WTC11 (cell line): ENCODE data around the gene PKLR.

ENCODE experiments used
- CREM ChIP-seq: sonication (generic); formaldehyde crosslinking; IDR thresholded peaks from 2 replicates; pipeline ENCODE4 v1.8.1; 2022; ENCODE audit warnings: mild to moderate bottlenecking, missing genetic modification reagents, moderate library complexity
- ETV6 ChIP-seq: sonication (generic); formaldehyde crosslinking; IDR thresholded peaks from 2 replicates; pipeline ENCODE4 v1.8.1; 2022; ENCODE audit warnings: mild to moderate bottlenecking, missing genetic modification reagents
- NFE2L1 ChIP-seq: sonication (generic); formaldehyde crosslinking; IDR thresholded peaks from 2 replicates; pipeline ENCODE4 v1.8.1; 2023; ENCODE audit warnings: missing genetic modification reagents
- TF ChIP-seq, protein P1 (sequence below): sonication (generic); formaldehyde crosslinking; IDR thresholded peaks from 2 replicates; pipeline ENCODE4 v1.8.1; 2022; ENCODE audit warnings: low read depth, missing genetic modification reagents, borderline replicate concordance
- TF ChIP-seq, protein P2 (sequence below): fragments of 200-600 bp; IDR thresholded peaks from 2 replicates; pipeline ENCODE4 v1.8.0; 2022; ENCODE audit warnings: antibody characterized with exemption
- TF ChIP-seq, protein P3 (sequence below): fragments of 250-450 bp; sonication (Bioruptor Pico); IDR thresholded peaks from 2 replicates; pipeline ENCODE4 v1.9.0; 2021; ENCODE audit warnings: moderate library complexity, mild to moderate bottlenecking, inconsistent platforms, borderline replicate concordance
- TF ChIP-seq, protein P4 (sequence below): sonication (generic); formaldehyde crosslinking; IDR thresholded peaks from 2 replicates; pipeline ENCODE4 v1.8.1; 2023; ENCODE audit warnings: mild to moderate bottlenecking, missing genetic modification reagents, moderate library complexity

DNA sequence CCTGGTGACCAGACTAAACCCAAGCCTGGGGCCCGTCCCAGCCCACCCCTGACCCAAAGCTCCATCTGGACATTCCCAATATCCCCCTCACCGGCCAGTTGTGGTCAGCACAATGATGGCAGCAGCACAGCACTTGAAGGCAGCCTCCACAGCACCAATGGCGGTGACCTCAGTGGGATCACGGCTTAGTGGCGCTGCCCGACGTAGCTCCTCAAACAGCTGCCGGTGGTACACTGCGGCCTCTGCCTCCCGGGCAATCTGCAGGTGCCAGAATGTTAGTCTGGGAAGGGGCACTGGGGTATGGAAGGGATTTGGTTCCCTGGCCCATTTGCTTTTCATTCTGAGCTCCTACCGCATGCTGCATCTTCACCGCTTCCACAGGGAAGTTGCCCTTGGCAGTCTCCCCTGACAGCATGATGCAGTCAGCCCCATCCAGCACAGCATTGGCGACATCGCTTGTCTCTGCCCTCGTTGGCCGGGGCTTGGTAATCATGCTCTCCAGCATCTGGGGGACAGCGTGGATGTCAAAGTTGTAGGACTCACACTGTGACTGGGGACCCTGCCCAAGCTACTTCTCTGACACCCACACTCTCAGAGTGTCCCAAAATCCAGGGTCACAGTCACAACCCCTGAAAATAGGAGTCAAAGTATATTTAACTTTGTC, 8.0 kb downstream of the PKLR start:
- TF ChIP-seq, protein P1, sequence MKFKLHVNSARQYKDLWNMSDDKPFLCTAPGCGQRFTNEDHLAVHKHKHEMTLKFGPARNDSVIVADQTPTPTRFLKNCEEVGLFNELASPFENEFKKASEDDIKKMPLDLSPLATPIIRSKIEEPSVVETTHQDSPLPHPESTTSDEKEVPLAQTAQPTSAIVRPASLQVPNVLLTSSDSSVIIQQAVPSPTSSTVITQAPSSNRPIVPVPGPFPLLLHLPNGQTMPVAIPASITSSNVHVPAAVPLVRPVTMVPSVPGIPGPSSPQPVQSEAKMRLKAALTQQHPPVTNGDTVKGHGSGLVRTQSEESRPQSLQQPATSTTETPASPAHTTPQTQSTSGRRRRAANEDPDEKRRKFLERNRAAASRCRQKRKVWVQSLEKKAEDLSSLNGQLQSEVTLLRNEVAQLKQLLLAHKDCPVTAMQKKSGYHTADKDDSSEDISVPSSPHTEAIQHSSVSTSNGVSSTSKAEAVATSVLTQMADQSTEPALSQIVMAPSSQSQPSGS (CRISPR knock-in tag), result no peak
- TF ChIP-seq, protein P2, sequence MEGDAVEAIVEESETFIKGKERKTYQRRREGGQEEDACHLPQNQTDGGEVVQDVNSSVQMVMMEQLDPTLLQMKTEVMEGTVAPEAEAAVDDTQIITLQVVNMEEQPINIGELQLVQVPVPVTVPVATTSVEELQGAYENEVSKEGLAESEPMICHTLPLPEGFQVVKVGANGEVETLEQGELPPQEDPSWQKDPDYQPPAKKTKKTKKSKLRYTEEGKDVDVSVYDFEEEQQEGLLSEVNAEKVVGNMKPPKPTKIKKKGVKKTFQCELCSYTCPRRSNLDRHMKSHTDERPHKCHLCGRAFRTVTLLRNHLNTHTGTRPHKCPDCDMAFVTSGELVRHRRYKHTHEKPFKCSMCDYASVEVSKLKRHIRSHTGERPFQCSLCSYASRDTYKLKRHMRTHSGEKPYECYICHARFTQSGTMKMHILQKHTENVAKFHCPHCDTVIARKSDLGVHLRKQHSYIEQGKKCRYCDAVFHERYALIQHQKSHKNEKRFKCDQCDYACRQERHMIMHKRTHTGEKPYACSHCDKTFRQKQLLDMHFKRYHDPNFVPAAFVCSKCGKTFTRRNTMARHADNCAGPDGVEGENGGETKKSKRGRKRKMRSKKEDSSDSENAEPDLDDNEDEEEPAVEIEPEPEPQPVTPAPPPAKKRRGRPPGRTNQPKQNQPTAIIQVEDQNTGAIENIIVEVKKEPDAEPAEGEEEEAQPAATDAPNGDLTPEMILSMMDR, result no peak
- TF ChIP-seq, protein P3, sequence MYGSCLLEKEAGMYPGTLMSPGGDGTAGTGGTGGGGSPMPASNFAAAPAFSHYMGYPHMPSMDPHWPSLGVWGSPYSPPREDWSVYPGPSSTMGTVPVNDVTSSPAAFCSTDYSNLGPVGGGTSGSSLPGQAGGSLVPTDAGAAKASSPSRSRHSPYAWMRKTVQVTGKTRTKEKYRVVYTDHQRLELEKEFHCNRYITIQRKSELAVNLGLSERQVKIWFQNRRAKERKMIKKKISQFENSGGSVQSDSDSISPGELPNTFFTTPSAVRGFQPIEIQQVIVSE (CRISPR knock-in tag), result no peak
- no peak for TF ChIP-seq CREM (CRISPR knock-in tag)
- TF ChIP-seq NFE2L1 (CRISPR knock-in tag), result no peak
- TF ChIP-seq, protein P4, sequence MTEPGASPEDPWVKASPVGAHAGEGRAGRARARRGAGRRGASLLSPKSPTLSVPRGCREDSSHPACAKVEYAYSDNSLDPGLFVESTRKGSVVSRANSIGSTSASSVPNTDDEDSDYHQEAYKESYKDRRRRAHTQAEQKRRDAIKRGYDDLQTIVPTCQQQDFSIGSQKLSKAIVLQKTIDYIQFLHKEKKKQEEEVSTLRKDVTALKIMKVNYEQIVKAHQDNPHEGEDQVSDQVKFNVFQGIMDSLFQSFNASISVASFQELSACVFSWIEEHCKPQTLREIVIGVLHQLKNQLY (CRISPR knock-in tag), result no peak
- TF ChIP-seq ETV6 (CRISPR knock-in tag), result no peak
